ENCODE measurements around the gene CALN1.

Gene CALN1

DNA sequence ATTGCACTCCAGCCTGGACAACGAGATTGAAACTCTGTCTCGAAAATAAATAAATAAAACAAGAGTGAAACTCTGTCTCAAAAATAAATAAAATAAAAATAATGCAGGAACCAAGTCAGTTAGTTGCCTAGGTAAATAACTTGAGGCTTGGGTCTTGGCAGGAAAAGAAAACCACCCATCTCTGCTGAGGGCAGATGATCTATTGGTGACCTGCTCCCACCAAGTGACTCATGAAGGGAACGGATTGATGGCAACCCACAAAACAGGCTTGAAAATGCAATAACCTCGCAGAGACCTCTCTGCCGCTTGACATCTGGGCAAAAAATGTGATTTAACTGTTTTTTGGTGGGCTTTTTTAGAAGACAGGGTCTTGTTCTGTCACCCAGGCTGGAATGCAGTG lies 86.6 kb downstream of the CALN1 start:
- TF ChIP-seq CTCF (IDR thresholded peaks at IDR 0.05; ENCODE audit: insufficient read depth, low read length, poor library complexity, severe bottlenecking), result no peak
- Histone ChIP-seq H3K4me3 (replicated peaks; ENCODE audit: low read depth, low read length) (no peak overlapping the region), H3K36me3 (ENCODE audit: control insufficient read depth, insufficient read depth, low read length) (no peaks in the 10 kb centered on the region), H3K27me3 (replicated peaks; ENCODE audit: control insufficient read depth, insufficient read depth, low read length) (no peaks in the 10 kb centered on the region)
- no peak for DNase-seq (ENCODE audit: extremely low read depth, insufficient read length)

- Histone ChIP-seq H3K4me3 (replicated peaks; ENCODE audit: low read depth, low read length) (no peak overlapping the region), H3K36me3 (ENCODE audit: control insufficient read depth, insufficient read depth, low read length) (no peaks in the 10 kb centered on the region), H3K27me3 (replicated peaks; ENCODE audit: control insufficient read depth, insufficient read depth, low read length) (no peaks in the 10 kb centered on the region)
- no peak for DNase-seq (ENCODE audit: extremely low read depth, insufficient read length)
- TF ChIP-seq CTCF (IDR thresholded peaks at IDR 0.05; ENCODE audit: insufficient read depth, low read length, poor library complexity, severe bottlenecking), result no peak
Observed at GRCh38 chr7:72321637-72322036, 90.5 kb downstream of the CALN1 start.

GRCh38 chr7:72321081-72321480 lies 91.1 kb downstream of the CALN1 start:
- no peak for TF ChIP-seq CTCF (IDR thresholded peaks at IDR 0.05; ENCODE audit: insufficient read depth, low read length, poor library complexity, severe bottlenecking)
- H3K27me3 ChIP-seq (replicated peaks; ENCODE audit: control insufficient read depth, insufficient read depth, low read length), result no peaks in the 10 kb centered on the region
- DNase-seq (ENCODE audit: extremely low read depth, insufficient read length), result no peak
- no peaks in the 10 kb centered on the region for H3K36me3 ChIP-seq (ENCODE audit: control insufficient read depth, insufficient read depth, low read length)
- no peak overlapping the region for H3K4me3 ChIP-seq (replicated peaks; ENCODE audit: low read depth, low read length)

DNA sequence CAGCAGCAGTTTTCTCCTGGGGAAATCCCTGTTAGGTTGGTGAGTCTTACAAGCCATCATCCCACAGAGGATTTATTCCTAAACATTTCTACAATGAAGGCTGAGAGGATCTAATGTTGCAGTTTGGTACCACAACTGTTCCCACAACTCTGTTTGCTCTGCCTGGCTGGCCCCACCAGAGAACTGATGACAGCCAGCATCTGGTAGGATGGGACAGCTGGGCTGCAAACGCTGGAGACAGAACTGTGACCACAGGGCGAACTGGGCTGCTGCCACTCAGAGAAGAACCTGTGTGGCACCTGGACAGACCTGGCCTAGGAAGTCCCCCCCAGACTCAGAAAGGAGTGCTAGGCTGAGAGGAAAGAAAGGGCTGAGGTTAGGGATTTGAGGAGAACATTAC lies 94.8 kb downstream of the CALN1 start:
- no peaks in the 10 kb centered on the region for H3K36me3 ChIP-seq (ENCODE audit: control insufficient read depth, insufficient read depth, low read length)
- no peak for DNase-seq (ENCODE audit: extremely low read depth, insufficient read length)
- no peaks in the 10 kb centered on the region for H3K27me3 ChIP-seq (replicated peaks; ENCODE audit: control insufficient read depth, insufficient read depth, low read length)
- no peak for TF ChIP-seq CTCF (IDR thresholded peaks at IDR 0.05; ENCODE audit: insufficient read depth, low read length, poor library complexity, severe bottlenecking)
- H3K4me3 ChIP-seq (replicated peaks; ENCODE audit: low read depth, low read length), result no peak overlapping the region

DNA sequence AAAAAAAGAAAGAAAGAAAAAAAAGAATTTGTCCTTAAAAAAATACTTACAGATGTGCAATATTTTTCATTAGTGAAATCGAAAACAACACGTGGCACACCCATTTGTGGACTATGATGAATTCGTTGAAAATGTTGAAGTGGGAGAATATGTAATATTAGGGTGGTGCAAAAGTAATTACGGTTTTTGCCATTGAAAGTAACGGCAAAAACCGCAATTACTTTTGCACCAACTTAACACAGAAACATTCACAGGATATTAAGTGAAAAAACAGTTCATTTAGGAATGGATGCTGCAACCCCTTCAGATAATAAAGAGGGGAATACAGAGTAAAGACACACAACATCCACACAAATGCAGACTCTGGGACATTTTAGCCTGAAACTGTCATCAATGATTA lies 96.0 kb downstream of the CALN1 start:
- DNase-seq (ENCODE audit: extremely low read depth, insufficient read length), result no peak
- H3K4me3 ChIP-seq (replicated peaks; ENCODE audit: low read depth, low read length), result no peak overlapping the region
- H3K36me3 ChIP-seq (ENCODE audit: control insufficient read depth, insufficient read depth, low read length), result no peaks in the 10 kb centered on the region
- TF ChIP-seq CTCF (IDR thresholded peaks at IDR 0.05; ENCODE audit: insufficient read depth, low read length, poor library complexity, severe bottlenecking), result no peak
- H3K27me3 ChIP-seq (replicated peaks; ENCODE audit: control insufficient read depth, insufficient read depth, low read length), result no peaks in the 10 kb centered on the region

DNA sequence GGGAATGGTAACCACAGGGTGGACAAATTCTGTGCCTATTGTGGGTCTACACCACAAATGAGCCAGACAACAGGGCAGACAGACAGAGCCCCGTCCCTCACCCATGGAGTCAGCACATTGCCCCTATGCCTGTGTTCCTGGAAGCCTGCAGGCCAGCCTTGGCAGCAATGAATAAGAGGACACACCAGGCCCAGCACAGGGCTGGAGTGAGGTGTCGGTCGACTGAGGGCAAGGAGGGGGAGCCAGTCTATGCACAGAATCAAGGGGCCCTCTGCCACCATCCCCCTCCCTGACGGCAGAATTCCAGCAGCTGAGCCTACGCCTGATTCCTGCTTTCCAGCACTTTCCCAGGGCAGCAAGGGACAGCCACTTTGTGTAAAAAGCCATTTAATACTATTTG lies 98.2 kb downstream of the CALN1 start:
- Histone ChIP-seq H3K27me3 (replicated peaks; ENCODE audit: control insufficient read depth, insufficient read depth, low read length) (no peaks in the 10 kb centered on the region), H3K4me3 (replicated peaks; ENCODE audit: low read depth, low read length) (no peak overlapping the region), H3K36me3 (ENCODE audit: control insufficient read depth, insufficient read depth, low read length) (no peaks in the 10 kb centered on the region)
- no peak for TF ChIP-seq CTCF (IDR thresholded peaks at IDR 0.05; ENCODE audit: insufficient read depth, low read length, poor library complexity, severe bottlenecking)
- no peak for DNase-seq (ENCODE audit: extremely low read depth, insufficient read length)

Data from GM06990 (cell line).